ENCODE data around the gene TEX26. TPM values are rescaled to one million over a fixed set of nuclear protein-coding genes. Genes with fewer than 3 reads are reported as not detected.

Gene TEX26
- total RNA-seq, 1 experiment from 2014 or later, result not detected

GRCh38 chr13:31000889-31001288 is 68.4 kb downstream of the TEX26 start:
- BruUV-seq (replicated peaks), result no TSS peak
- Mint-ChIP-seq H3K9me3 (ENCODE audit: low read depth, unreplicated experiment) (no peaks in the 10 kb centered on the region), H3K27ac (ENCODE audit: unreplicated experiment) (no peak overlapping the region), H3K36me3 (ENCODE audit: insufficient read depth, unreplicated experiment) (no peaks in the 10 kb centered on the region), H3K4me3 (ENCODE audit: low read depth, unreplicated experiment) (no peak overlapping the region), H3K4me1 (ENCODE audit: low read depth, unreplicated experiment) (no peaks in the 10 kb centered on the region), H3K27me3 (ENCODE audit: unreplicated experiment) (no peaks in the 10 kb centered on the region)
- intact Hi-C loops (cut with micrococcal nuclease; ENCODE audit: unreplicated experiment), result no loop called here
- CTCF ChIA-PET, result no interaction called here
- DNase-seq, result no peak
- TF ChIP-seq CTCF (IDR thresholded peaks at IDR 0.05; ENCODE audit: unreplicated experiment), result no peak

- no peak for TF ChIP-seq CTCF (IDR thresholded peaks at IDR 0.05; ENCODE audit: unreplicated experiment)
- Mint-ChIP-seq H3K4me1 (ENCODE audit: low read depth, unreplicated experiment) (no peaks in the 10 kb centered on the region), H3K4me3 (ENCODE audit: low read depth, unreplicated experiment) (no peak overlapping the region), H3K27ac (ENCODE audit: unreplicated experiment) (no peak overlapping the region), H3K27me3 (ENCODE audit: unreplicated experiment) (no peaks in the 10 kb centered on the region), H3K9me3 (ENCODE audit: low read depth, unreplicated experiment) (no peaks in the 10 kb centered on the region), H3K36me3 (ENCODE audit: insufficient read depth, unreplicated experiment) (no peaks in the 10 kb centered on the region)
- no peak for DNase-seq
- intact Hi-C loops (cut with micrococcal nuclease; ENCODE audit: unreplicated experiment), result no loop called here
- no TSS peak for BruUV-seq (replicated peaks)
- CTCF ChIA-PET, result no interaction called here
Observed at GRCh38 chr13:31001647-31002046, 69.2 kb downstream of the TEX26 start.

GRCh38 chr13:31005066-31005465 is 72.6 kb downstream of the TEX26 start:
- Mint-ChIP-seq H3K27ac (ENCODE audit: unreplicated experiment) (no peak overlapping the region), H3K4me1 (ENCODE audit: low read depth, unreplicated experiment) (no peaks in the 10 kb centered on the region), H3K9me3 (ENCODE audit: low read depth, unreplicated experiment) (no peaks in the 10 kb centered on the region), H3K36me3 (ENCODE audit: insufficient read depth, unreplicated experiment) (no peaks in the 10 kb centered on the region), H3K4me3 (ENCODE audit: low read depth, unreplicated experiment) (no peak overlapping the region), H3K27me3 (ENCODE audit: unreplicated experiment) (no peaks in the 10 kb centered on the region)
- DNase-seq, result no peak
- intact Hi-C loops (cut with micrococcal nuclease; ENCODE audit: unreplicated experiment), result no loop called here
- CTCF ChIA-PET, result no interaction called here
- TF ChIP-seq CTCF (IDR thresholded peaks at IDR 0.05; ENCODE audit: unreplicated experiment), result no peak
- no TSS peak for BruUV-seq (replicated peaks)

- intact Hi-C loops (cut with micrococcal nuclease; ENCODE audit: unreplicated experiment), result no loop called here
- TF ChIP-seq CTCF (IDR thresholded peaks at IDR 0.05; ENCODE audit: unreplicated experiment), result no peak
- CTCF ChIA-PET, result interaction anchor here (0.6 kb wide), 1 partner anchor 185 kb away, joined by 3 read pairs; no protein-coding TSS in a partner anchor
Observed at GRCh38 chr13:31007417-31007816, 75.0 kb downstream of the TEX26 start.

More at GRCh38 chr13:31007417-31007816, 75.0 kb downstream of the TEX26 start:
- no TSS peak for BruUV-seq (replicated peaks)
- Mint-ChIP-seq H3K9me3 (ENCODE audit: low read depth, unreplicated experiment) (no peaks in the 10 kb centered on the region), H3K4me3 (ENCODE audit: low read depth, unreplicated experiment) (no peak overlapping the region), H3K27me3 (ENCODE audit: unreplicated experiment) (no peaks in the 10 kb centered on the region), H3K36me3 (ENCODE audit: insufficient read depth, unreplicated experiment) (no peaks in the 10 kb centered on the region), H3K4me1 (ENCODE audit: low read depth, unreplicated experiment) (no peaks in the 10 kb centered on the region), H3K27ac (ENCODE audit: unreplicated experiment) (no peak overlapping the region)
- no peak for DNase-seq
